ENCODE results near the gene AP3B1.
"Not testable (repeated sequence)": the region's sequence is repeated elsewhere in the genome, so short reads cannot be mapped to it uniquely, and the experiment has no call there.

The AP3B1 gene

DNA sequence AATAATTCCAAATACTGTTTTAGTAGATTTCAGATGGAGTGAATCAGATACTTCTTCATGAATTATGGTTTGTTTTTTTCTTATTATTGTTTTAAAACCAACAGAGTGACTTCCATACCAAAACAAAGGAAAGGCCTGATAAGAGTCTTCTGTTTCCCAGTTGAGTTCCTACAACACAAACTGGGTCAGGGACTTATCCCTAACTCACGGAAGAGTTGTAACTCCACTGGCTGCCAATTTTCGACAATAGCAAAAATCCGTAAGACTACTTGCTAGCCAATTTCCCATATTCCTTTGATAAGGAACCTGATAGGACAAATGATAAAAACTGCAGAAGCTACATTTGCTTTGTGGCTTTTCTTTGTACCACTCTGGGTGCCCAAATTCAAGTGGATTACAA, 219.2 kb downstream of the AP3B1 start:
- H3K27ac ChIP-seq = no peak overlapping the region
- no peak for TF ChIP-seq ZFX (IDR thresholded peaks at IDR 0.05)
- no peak for TF ChIP-seq CTCF (conservative IDR thresholded peaks at IDR 0.05)

DNA sequence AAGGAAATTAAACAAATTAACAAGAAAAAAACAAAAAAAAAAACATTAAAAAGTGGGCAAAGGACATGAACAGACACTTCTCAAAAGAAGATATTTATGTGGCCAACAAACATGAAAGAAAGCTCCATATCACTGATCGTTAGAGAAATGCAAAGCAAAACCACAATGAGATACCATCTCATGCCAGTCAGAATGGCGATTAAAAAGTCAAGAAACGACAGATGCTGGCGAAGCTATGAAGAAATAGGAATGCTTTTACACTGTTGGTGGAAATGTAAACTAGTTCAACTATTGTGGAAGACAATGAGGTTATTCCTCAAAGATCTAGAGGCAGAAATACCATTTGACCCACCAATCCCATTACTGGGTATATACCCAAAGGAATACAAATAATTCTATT, 223.8 kb downstream of the AP3B1 start:
- not testable (repeated sequence) for H3K27ac ChIP-seq

DNA sequence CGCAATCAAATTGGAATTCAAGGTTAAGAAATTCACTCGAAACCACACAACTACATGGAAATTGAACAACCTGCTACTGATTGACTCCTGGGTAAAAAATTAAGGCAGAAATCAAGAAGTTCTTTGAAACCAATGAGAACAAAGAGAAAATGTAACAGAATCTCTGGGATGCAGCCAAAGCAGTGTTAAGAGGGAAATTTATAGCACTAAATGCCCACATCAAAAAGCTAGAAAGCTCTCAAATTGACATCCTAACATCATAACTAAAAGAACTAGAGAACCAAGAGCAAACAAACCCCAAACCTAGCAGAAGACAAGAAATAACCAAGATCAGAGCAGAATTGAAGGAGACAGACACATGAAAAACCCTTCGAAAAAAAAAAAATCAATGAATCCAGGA, 226.9 kb downstream of the AP3B1 start:
- H3K27ac ChIP-seq = not testable (repeated sequence)

DNA sequence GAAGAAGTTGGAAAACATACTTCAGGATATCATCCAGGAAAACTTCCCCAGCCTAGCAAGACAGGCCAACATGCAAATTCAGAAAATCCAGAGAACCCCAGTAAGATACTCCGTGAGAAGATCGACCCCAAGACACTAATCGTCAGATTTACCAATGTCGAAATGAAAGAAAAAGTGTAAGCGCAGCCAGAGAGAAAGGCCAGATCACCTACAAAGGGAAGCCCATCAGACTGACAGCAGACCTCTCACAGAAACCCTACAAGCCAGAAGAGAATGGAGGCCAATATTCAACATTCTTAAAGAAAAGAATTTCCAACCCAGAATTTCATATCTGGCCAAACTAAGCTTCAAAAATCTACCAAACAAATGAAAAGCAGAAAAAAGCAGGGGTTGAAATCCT, 227.8 kb downstream of the AP3B1 start:
- not testable (repeated sequence) for H3K27ac ChIP-seq

DNA sequence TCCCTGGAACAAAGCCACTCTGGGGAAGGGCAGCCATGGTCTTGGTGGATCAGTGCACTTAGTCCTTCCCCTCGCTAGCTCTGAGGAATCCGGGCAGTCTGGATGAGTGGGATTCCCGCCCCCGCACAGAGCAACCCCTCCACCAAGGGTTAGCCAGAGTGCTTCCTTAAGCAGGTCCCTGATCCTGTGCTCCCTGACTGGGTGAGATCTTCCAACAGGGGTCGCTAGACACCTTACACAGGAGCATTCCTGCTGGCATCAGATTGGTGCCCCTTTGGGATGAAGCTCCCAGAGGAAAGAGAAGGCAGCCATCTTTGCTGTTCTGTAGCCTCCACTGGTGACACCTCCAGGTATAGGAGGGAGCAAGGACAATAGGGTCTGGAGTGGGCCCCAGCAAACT, 228.8 kb downstream of the AP3B1 start:
- H3K27ac ChIP-seq = no peak overlapping the region
- TF ChIP-seq CTCF (conservative IDR thresholded peaks at IDR 0.05) (peak; percentile 38), ZFX (IDR thresholded peaks at IDR 0.05) (no peak)

- no peak overlapping the region for H3K27ac ChIP-seq
- no peak for TF ChIP-seq ZFX (IDR thresholded peaks at IDR 0.05)
- TF ChIP-seq CTCF (conservative IDR thresholded peaks at IDR 0.05) = no peak
Measured at GRCh38 chr5:78064941-78065472, 229.5 kb downstream of the AP3B1 start.

GRCh38 chr5:78063495-78063894, 231.0 kb downstream of the AP3B1 start:
- TF ChIP-seq CTCF (conservative IDR thresholded peaks at IDR 0.05) (no peak), ZFX (IDR thresholded peaks at IDR 0.05) (no peak)
- no peak overlapping the region for H3K27ac ChIP-seq

DNA sequence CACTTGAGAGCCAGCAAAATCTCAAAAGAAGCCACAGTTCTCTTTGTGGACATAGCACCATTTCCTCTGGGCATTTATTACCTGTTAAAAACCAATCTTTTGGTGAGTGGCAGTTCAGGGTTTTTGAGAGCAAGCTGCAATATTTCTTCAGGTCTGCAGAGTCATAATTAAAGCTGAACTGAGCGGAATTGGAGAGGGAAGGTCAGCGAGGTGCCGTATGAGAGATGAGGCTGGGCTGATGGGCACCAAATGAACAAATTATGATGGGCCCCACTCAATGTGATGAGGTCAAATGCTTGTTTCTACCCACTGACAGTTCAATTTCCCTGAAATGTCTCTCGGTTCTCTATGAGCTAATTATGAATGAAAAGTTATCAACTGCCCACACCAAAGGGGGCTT, 231.9 kb downstream of the AP3B1 start:
- no peak for TF ChIP-seq ZFX (IDR thresholded peaks at IDR 0.05)
- no peak for TF ChIP-seq CTCF (conservative IDR thresholded peaks at IDR 0.05)
- H3K27ac ChIP-seq = no peak overlapping the region

DNA sequence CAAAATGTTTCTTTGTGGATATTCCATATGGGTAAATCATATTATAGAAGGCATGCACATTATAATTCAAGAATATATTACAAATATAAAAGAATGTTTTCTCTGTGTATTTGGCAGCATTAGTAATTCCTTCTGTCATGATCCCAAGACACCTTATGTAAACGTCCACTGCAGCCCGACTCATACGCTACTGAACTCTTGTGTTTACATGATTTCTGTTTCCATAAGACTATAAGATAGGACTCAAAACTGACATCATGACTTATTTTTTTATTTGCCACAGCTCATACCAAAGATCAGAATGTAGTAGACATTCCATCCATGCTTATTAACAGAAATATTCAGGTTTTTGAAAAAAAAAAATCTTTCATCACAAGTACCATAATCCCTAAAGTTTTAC, 234.1 kb downstream of the AP3B1 start:
- no peak overlapping the region for H3K27ac ChIP-seq
- TF ChIP-seq CTCF (conservative IDR thresholded peaks at IDR 0.05) (no peak), ZFX (IDR thresholded peaks at IDR 0.05) (no peak)

Data from C4-2B (cell line).